T follicular helper cell (primary cell): ENCODE measurements around the gene ACAA2.

Source experiments
- DNase-seq: peaks from one replicate; pipeline ENCODE4 v3.0.0-alpha.2; 2020; ENCODE audit warnings: low read depth
- total RNA-seq, 2 experiments: gene quantifications; one replicate each; lab custom pipeline; 2026; lab: John Stamatoyannopoulos, UW

The ACAA2 gene
- total RNA-seq: 29.2 to 34.4 reads per million in 2 experiments

GRCh38 chr18:49813319-49814146, at the start of gene ACAA2:
TSS of gene ACAA2 (minus strand) at chr18:49813533. CDS start at chr18:49813484, 49 bp downstream.
- DNase-seq: peak; percentile 59

GRCh38 chr18:49862656-49863385, 49.5 kb upstream of the ACAA2 start:
- no peak for DNase-seq

GRCh38 chr18:49861659-49862058, 48.3 kb upstream of the ACAA2 start:
- no peak for DNase-seq

GRCh38 chr18:49859725-49860124, 46.4 kb upstream of the ACAA2 start:
- DNase-seq: no peak

GRCh38 chr18:49859021-49859359, 45.7 kb upstream of the ACAA2 start:
- DNase-seq: no peak

GRCh38 chr18:49858309-49859020, 45.1 kb upstream of the ACAA2 start:
- peak; percentile 32 for DNase-seq

GRCh38 chr18:49857708-49858107, 44.4 kb upstream of the ACAA2 start:
- no peak for DNase-seq

- no peak for DNase-seq
Observed at GRCh38 chr18:49856496-49856895, 43.2 kb upstream of the ACAA2 start.

- no peak for DNase-seq
Observed at GRCh38 chr18:49855711-49856415, 42.5 kb upstream of the ACAA2 start.

GRCh38 chr18:49854681-49855080, 41.3 kb upstream of the ACAA2 start:
- no peak for DNase-seq

GRCh38 chr18:49853436-49853835, 40.1 kb upstream of the ACAA2 start:
- no peak for DNase-seq

GRCh38 chr18:49853011-49853410, 39.7 kb upstream of the ACAA2 start:
- DNase-seq: no peak

- no peak for DNase-seq
Observed at GRCh38 chr18:49851624-49852023, 38.3 kb upstream of the ACAA2 start.

- DNase-seq: no peak
Observed at GRCh38 chr18:49850636-49851035, 37.3 kb upstream of the ACAA2 start.

GRCh38 chr18:49849331-49850217, 36.2 kb upstream of the ACAA2 start:
- DNase-seq: no peak

GRCh38 chr18:49848115-49848514, 34.8 kb upstream of the ACAA2 start:
- DNase-seq: no peak

GRCh38 chr18:49847524-49847923, 34.2 kb upstream of the ACAA2 start:
- DNase-seq: no peak

- no peak for DNase-seq
Observed at GRCh38 chr18:49846718-49847470, 33.6 kb upstream of the ACAA2 start.

- DNase-seq: no peak
Observed at GRCh38 chr18:49846361-49846662, 33.0 kb upstream of the ACAA2 start.

- no peak for DNase-seq
Observed at GRCh38 chr18:49845629-49846360, 32.5 kb upstream of the ACAA2 start.
